A549 (cell line): ENCODE measurements around the gene PCBP4. TPM values are rescaled to one million over a fixed set of nuclear protein-coding genes. Genes with fewer than 3 reads are reported as not detected.

Experiments
- ATAC-seq, 2 experiments: fragments of 200-7000 bp in 1 of 2; fragments of >200 bp in 1 of 2; cut with Nextera tagmentation in 1 of 2; cut with Tn5 transposase in 1 of 2; 3 replicates each; pipeline versions ENCODE4 v1.8.0 to v1.9.1; 2018 to 2020; ENCODE audit warnings: mild to moderate bottlenecking in 1 of 2, moderate library complexity in 1 of 2
- CTCF ChIA-PET: fragments of 300-600 bp; sonication (Branson Sonifier 250); formaldehyde crosslinking; extraction: SDS; loops from one replicate; lab custom pipeline; 2021; ENCODE audit warnings: antibody characterized with exemption, inconsistent platforms; lab: Yijun Ruan, JAX
- POLR2A ChIA-PET: fragments of 350-600 bp; formaldehyde crosslinking; extraction: SDS; loops from one replicate; lab custom pipeline; 2021; ENCODE audit warnings: antibody characterized with exemption, inconsistent platforms; lab: Yijun Ruan, JAX
- DNase-seq, 2 experiments: peaks; one replicate each; pipeline versions ENCODE4 v3.0.0 to v3.0.0-alpha.2; 2011 to 2016; ENCODE audit warnings: low read depth in 1 of 2, low spot score in 1 of 2
- FAIRE-seq: peaks from 2 replicates; lab custom pipeline; 2011; peaks lifted over from hg19 to GRCh38; lab: Jason Lieb, UNC
- H3K27ac ChIP-seq, 2 experiments: fragments of >200 bp; sonication (Bioruptor Twin); formaldehyde crosslinking; 3 replicates each; pipeline ENCODE4 v1.5.1; 2016 to 2017
- H3K4me1 ChIP-seq: fragments of >200 bp; sonication (Bioruptor Twin); formaldehyde crosslinking; 3 replicates; pipeline ENCODE4 v1.6.1; 2016
- H3K4me2 ChIP-seq: fragments of >200 bp; sonication (Bioruptor Twin); formaldehyde crosslinking; 3 replicates; pipeline ENCODE4 v1.6.1; 2016
- H3K4me3 ChIP-seq: fragments of >200 bp; sonication (Bioruptor Twin); formaldehyde crosslinking; 3 replicates; pipeline ENCODE4 v1.5.1; 2016
- H3K9me3 ChIP-seq: fragments of >200 bp; sonication (Bioruptor Twin); formaldehyde crosslinking; 3 replicates; pipeline ENCODE4 v1.6.1; 2016
- CEBPB ChIP-seq, 2 experiments: fragments of >200 bp in 1 of 2; sonication (Bioruptor Twin) in 1 of 2; formaldehyde crosslinking in 1 of 2; IDR thresholded peaks; 2 replicates each; pipeline ENCODE4 v1.6.1; 2012 to 2016
- CHD2 ChIP-seq: fragments of 150-350 bp; IDR thresholded peaks from 2 replicates; pipeline ENCODE4 v1.6.1; 2014; ENCODE audit warnings: low read length; ENCODE audit not compliant: partially characterized antibody
- CHD4 ChIP-seq: fragments of 200-600 bp; sonication (generic); IDR thresholded peaks from 2 replicates; pipeline ENCODE4 v1.6.1; 2016; ENCODE audit warnings: antibody characterized with exemption, mild to moderate bottlenecking, borderline replicate concordance
- EHMT2 ChIP-seq: fragments of 200-600 bp; sonication (generic); IDR thresholded peaks from 2 replicates; pipeline ENCODE4 v1.6.1; 2016; ENCODE audit warnings: antibody characterized with exemption, low read depth, mild to moderate bottlenecking, moderate library complexity
- GATA3 ChIP-seq: IDR thresholded peaks from 2 replicates; pipeline ENCODE4 v1.6.1; 2012; ENCODE audit warnings: borderline replicate concordance
- HDAC2 ChIP-seq: fragments of 200-600 bp; sonication (generic); IDR thresholded peaks from 2 replicates; pipeline ENCODE4 v1.6.1; 2016
- HEYL ChIP-seq: fragments of 250-450 bp; sonication (Bioruptor Pico); IDR thresholded peaks from 2 replicates; pipeline ENCODE4 v1.8.0; 2021; ENCODE audit warnings: mild to moderate bottlenecking, moderate library complexity
- HOXA7 ChIP-seq: fragments of 250-450 bp; sonication (Bioruptor Pico); IDR thresholded peaks from 2 replicates; pipeline ENCODE4 v1.5.0; 2020; ENCODE audit warnings: mild to moderate bottlenecking, moderate library complexity
- HOXB13 ChIP-seq: fragments of 250-450 bp; sonication (Bioruptor Pico); IDR thresholded peaks from 2 replicates; pipeline ENCODE4 v1.5.0; 2020; ENCODE audit warnings: low read depth, mild to moderate bottlenecking, moderate library complexity
- HOXB5 ChIP-seq: fragments of 250-450 bp; sonication (Bioruptor Pico); IDR thresholded peaks from 2 replicates; pipeline ENCODE4 v1.5.0; 2020; ENCODE audit warnings: mild to moderate bottlenecking, moderate library complexity
- JUN ChIP-seq, 2 experiments: fragments of >200 bp; sonication (Bioruptor Twin); formaldehyde crosslinking; IDR thresholded peaks; 2 replicates in 1 of 2; 3 replicates in 1 of 2; pipeline ENCODE4 v1.6.1; 2016 to 2017
- JUNB ChIP-seq: fragments of >200 bp; sonication (Bioruptor Twin); formaldehyde crosslinking; IDR thresholded peaks from 2 replicates; pipeline ENCODE4 v1.6.1; 2016
- KDM1A ChIP-seq: fragments of 200-600 bp; sonication (generic); IDR thresholded peaks from 2 replicates; pipeline ENCODE4 v1.6.1; 2016; ENCODE audit warnings: low read depth, mild to moderate bottlenecking
- MAFK ChIP-seq: fragments of 450-650 bp; IDR thresholded peaks from 2 replicates; pipeline ENCODE4 v1.6.1; 2014; ENCODE audit not compliant: partially characterized antibody
- MAZ ChIP-seq: fragments of 150-350 bp; IDR thresholded peaks from 2 replicates; pipeline ENCODE4 v1.6.1; 2014; ENCODE audit warnings: antibody characterized with exemption, low read depth, low read length, borderline replicate concordance
- MYC ChIP-seq: IDR thresholded peaks from 2 replicates; pipeline ENCODE4 v1.6.1; 2012; ENCODE audit warnings: mild to moderate bottlenecking, inconsistent platforms, low read length, improper control_type of control experiment, borderline replicate concordance
- PHF8 ChIP-seq: fragments of 200-600 bp; sonication (generic); IDR thresholded peaks from 2 replicates; pipeline ENCODE4 v1.6.1; 2016; ENCODE audit warnings: low read depth, mild to moderate bottlenecking, antibody characterized with exemption, moderate library complexity, borderline replicate concordance
- POLR2AphosphoS2 ChIP-seq: conservative IDR thresholded peaks from 2 replicates; pipeline ENCODE4 v1.6.1; 2012; ENCODE audit warnings: low read length, improper control_type of control experiment, inconsistent platforms
- RARB ChIP-seq: fragments of 250-450 bp; sonication (Bioruptor Pico); IDR thresholded peaks from 2 replicates; pipeline ENCODE4 v1.8.0; 2021; ENCODE audit warnings: mild to moderate bottlenecking, moderate library complexity
- RCOR1 ChIP-seq: fragments of 150-350 bp; IDR thresholded peaks from 2 replicates; pipeline ENCODE4 v1.6.1; 2014; ENCODE audit warnings: antibody characterized with exemption, low read length, low read depth
- RFX5 ChIP-seq: fragments of 450-650 bp; IDR thresholded peaks from 2 replicates; pipeline ENCODE4 v1.7.1; 2014; ENCODE audit warnings: antibody characterized with exemption, mild to moderate bottlenecking, moderate library complexity
- SMC3 ChIP-seq: fragments of >200 bp; sonication (Bioruptor Twin); formaldehyde crosslinking; IDR thresholded peaks from 3 replicates; pipeline ENCODE4 v1.6.1; 2018; ENCODE audit warnings: inconsistent platforms
- SREBF2 ChIP-seq: fragments of 450-650 bp; IDR thresholded peaks from 2 replicates; pipeline ENCODE4 v1.6.1; 2014; ENCODE audit warnings: mild to moderate bottlenecking, moderate library complexity
- WGBS: methylation state at CpG from one replicate; pipeline ENCODE4 v1.1.6; 2017; ENCODE audit errors: missing lambda C conversion rate; 5-methylcytosine and 5-hydroxymethylcytosine counted together
- polyA plus RNA-seq, 4 experiments: library from polyadenylated mRNA; depleted of rRNA in 3 of 4; stranded (reverse); fragments of >200 nt; fragmentation: RNase III in 1 of 4; extraction: RNeasy Plus Mini Kit Qiagen cat#74134 plus additional on column Dnase treatment in 1 of 4; gene quantifications; 2 replicates in 3 of 4; 3 replicates in 1 of 4; pipeline ENCODE4 v1.2.3, GENCODE V29; 2011 to 2017
- TF ChIP-seq, protein P1 (sequence below): fragments of >200 bp; sonication (Bioruptor Twin); formaldehyde crosslinking; IDR thresholded peaks from 3 replicates; pipeline ENCODE4 v1.6.1; 2016
- TF ChIP-seq, protein P2 (sequence below): fragments of >200 bp; sonication (Bioruptor Twin); formaldehyde crosslinking; IDR thresholded peaks from 2 replicates; pipeline ENCODE4 v1.6.1; 2016
- TF ChIP-seq, protein P3 (sequence below): fragments of 250-450 bp; sonication (Bioruptor Pico); IDR thresholded peaks from 2 replicates; pipeline ENCODE4 v1.5.0; 2020; ENCODE audit warnings: low read depth, mild to moderate bottlenecking, moderate library complexity
- TF ChIP-seq, protein P4 (sequence below): fragments of 450-650 bp; IDR thresholded peaks from 2 replicates; pipeline ENCODE4 v1.6.1; 2014; ENCODE audit warnings: antibody characterized with exemption
- TF ChIP-seq, protein P5 (sequence below): IDR thresholded peaks from 2 replicates; pipeline ENCODE4 v1.6.1; 2012; ENCODE audit warnings: low read depth, borderline replicate concordance
- TF ChIP-seq, protein P6 (sequence below): fragments of 150-350 bp; IDR thresholded peaks from 2 replicates; pipeline ENCODE4 v1.6.1; 2014; ENCODE audit warnings: low read depth, mild to moderate bottlenecking, low read length

The PCBP4 gene
- polyA plus RNA-seq, 2 of the 4 experiments (the other 2 are of a cell fraction): 8.6 to 10.9 TPM

DNA sequence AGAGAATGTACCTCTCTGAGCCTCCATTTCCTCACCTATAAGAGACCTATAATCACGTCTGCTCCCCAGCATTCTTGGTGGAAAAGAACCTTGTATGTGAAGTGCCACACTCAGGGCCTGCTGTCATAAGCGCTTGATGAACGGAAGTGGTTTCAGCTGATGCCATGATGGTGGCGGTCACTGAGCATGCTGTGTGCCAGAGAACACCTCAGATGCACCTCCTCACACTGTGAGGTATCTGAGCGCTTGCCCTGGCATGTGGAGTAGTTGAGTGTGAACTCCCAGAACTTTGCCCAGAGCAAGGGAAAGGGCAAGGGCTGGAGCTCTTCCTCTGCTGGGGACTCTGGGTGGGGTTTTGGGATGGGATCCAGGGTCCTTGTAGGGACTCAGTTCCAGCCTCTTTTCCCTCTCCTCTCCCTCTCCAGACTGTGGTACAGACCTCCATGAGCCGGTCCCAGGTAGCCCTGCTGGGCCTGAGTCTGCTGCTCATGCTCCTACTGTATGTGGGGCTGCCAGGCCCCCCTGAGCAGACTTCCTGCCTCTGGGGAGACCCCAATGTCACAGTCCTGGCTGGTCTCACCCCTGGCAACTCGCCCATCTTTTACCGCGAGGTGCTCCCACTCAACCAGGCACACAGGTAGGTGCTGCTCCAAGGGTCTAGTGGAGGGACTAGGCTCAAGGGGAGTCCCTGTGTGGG is 10.3 kb upstream of the PCBP4 start:
- DNase-seq (no peak), ATAC-seq (no peak), FAIRE-seq (no peak)
- WGBS: 97% methylated on average over 7 of the region's 9 CpGs
- no peak overlapping the region for H3K4me2 ChIP-seq
- H3K9me3 ChIP-seq: no peaks in the 10 kb centered on the region
- H3K4me1 ChIP-seq: peaks cover 25% of the 10 kb centered on the region
- POLR2A ChIA-PET: no interaction called here
- no peak overlapping the region for H3K27ac ChIP-seq
- no peak for TF ChIP-seq KDM1A
- TF ChIP-seq MAZ: no peak
- no peak for TF ChIP-seq POLR2AphosphoS2
- TF ChIP-seq, protein P1, sequence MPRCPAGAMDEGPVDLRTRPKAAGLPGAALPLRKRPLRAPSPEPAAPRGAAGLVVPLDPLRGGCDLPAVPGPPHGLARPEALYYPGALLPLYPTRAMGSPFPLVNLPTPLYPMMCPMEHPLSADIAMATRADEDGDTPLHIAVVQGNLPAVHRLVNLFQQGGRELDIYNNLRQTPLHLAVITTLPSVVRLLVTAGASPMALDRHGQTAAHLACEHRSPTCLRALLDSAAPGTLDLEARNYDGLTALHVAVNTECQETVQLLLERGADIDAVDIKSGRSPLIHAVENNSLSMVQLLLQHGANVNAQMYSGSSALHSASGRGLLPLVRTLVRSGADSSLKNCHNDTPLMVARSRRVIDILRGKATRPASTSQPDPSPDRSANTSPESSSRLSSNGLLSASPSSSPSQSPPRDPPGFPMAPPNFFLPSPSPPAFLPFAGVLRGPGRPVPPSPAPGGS: no peak
- no peak for TF ChIP-seq HEYL (CRISPR knock-in tag)
- TF ChIP-seq RCOR1: no peak
- no peak for TF ChIP-seq JUN (IDR thresholded peaks at IDR 0.05)
- no peak for TF ChIP-seq HDAC2
- TF ChIP-seq SMC3: no peak
- TF ChIP-seq CHD4: no peak
- TF ChIP-seq, protein P2, sequence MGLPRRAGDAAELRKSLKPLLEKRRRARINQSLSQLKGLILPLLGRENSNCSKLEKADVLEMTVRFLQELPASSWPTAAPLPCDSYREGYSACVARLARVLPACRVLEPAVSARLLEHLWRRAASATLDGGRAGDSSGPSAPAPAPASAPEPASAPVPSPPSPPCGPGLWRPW: no peak
- no peak for TF ChIP-seq JUNB
- no peak for TF ChIP-seq HOXB5 (CRISPR knock-in tag)
- no peak for TF ChIP-seq PHF8
- H3K4me3 ChIP-seq: no peak overlapping the region
- CTCF ChIA-PET: interaction anchor here (0.8 to 1.6 kb wide), 3 partner anchors 11 to 255 kb away, joined by 3 to 4 read pairs (median 4); partner anchors contain the start of genes PCBP4 and RRP9

DNA sequence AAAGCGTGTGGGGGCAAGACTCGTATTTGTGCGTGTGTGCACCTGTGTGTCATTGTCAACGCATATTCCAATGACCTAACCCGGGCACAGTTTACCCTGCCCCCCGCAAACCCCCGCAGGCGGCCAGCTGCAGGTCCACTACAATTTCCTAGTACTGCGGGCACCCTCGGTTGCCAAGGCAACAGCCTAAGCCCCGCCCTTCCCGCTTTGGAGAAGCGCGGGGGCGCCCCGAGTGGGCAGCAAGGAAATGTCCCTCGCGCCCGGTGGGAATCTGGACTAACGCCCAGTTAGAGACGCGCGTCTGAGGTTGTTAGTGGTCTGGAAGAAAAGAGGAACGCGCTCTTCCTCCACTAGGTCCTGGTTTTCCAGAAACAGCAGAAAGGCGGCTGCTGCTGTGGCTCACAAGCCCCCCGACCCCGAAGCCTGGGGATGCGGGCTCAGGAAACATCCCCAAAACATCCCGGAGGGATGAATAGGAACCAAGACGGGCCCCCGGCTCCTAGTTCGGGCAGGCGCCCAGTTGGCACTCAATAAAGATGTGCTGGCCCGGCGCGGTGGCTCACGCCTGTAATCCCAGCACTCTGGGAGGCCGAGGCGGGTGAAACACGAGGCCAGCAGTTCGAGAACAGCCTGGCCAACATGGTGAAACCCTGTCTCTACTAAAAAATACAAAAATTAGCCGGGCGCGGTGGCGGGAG is 8.7 kb upstream of the PCBP4 start:
- Histone ChIP-seq H3K4me1 (peaks cover 14% of the 10 kb centered on the region), H3K4me2 (peak overlapping the region; percentile 91), H3K9me3 (no peaks in the 10 kb centered on the region), H3K4me3 (no peak overlapping the region; the same call in 2 of the 3 replicates), H3K27ac (peak overlapping the region in 1 of 2 experiments; percentile 99; a peak in 2 of 6 replicates)
- ChIA-PET POLR2A (no interaction called here), CTCF (interaction anchor here (3.3 to 4.0 kb wide), 2 partner anchors 12 to 32 kb away, joined by 19 to 59 read pairs; partner anchors contain the start of genes PARP3 and RRP9)
- DNase-seq: no peak
- no peak for FAIRE-seq
- TF ChIP-seq MAFK: no peak
- no peak for TF ChIP-seq CHD2
- TF ChIP-seq CEBPB (IDR thresholded peaks at IDR 0.05): no peak
- no peak for TF ChIP-seq HOXA7 (CRISPR knock-in tag)
- no peak for TF ChIP-seq POLR2AphosphoS2
- TF ChIP-seq HOXB13: no peak
- TF ChIP-seq, protein P3, sequence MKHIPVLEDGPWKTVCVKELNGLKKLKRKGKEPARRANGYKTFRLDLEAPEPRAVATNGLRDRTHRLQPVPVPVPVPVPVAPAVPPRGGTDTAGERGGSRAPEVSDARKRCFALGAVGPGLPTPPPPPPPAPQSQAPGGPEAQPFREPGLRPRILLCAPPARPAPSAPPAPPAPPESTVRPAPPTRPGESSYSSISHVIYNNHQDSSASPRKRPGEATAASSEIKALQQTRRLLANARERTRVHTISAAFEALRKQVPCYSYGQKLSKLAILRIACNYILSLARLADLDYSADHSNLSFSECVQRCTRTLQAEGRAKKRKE (CRISPR knock-in tag): no peak
- no peak for TF ChIP-seq SREBF2
- no peak for TF ChIP-seq MYC
- TF ChIP-seq, protein P4, sequence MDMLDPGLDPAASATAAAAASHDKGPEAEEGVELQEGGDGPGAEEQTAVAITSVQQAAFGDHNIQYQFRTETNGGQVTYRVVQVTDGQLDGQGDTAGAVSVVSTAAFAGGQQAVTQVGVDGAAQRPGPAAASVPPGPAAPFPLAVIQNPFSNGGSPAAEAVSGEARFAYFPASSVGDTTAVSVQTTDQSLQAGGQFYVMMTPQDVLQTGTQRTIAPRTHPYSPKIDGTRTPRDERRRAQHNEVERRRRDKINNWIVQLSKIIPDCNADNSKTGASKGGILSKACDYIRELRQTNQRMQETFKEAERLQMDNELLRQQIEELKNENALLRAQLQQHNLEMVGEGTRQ: no peak
- TF ChIP-seq RFX5: no peak
- TF ChIP-seq HDAC2: no peak
- TF ChIP-seq GATA3: no peak
- no peak for TF ChIP-seq CHD4
- TF ChIP-seq, protein P5, sequence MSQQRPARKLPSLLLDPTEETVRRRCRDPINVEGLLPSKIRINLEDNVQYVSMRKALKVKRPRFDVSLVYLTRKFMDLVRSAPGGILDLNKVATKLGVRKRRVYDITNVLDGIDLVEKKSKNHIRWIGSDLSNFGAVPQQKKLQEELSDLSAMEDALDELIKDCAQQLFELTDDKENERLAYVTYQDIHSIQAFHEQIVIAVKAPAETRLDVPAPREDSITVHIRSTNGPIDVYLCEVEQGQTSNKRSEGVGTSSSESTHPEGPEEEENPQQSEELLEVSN: no peak
- TF ChIP-seq RARB (CRISPR knock-in tag): no peak
- TF ChIP-seq EHMT2: no peak
- no peak for TF ChIP-seq JUN (IDR thresholded peaks at IDR 0.05)
- TF ChIP-seq, protein P6, sequence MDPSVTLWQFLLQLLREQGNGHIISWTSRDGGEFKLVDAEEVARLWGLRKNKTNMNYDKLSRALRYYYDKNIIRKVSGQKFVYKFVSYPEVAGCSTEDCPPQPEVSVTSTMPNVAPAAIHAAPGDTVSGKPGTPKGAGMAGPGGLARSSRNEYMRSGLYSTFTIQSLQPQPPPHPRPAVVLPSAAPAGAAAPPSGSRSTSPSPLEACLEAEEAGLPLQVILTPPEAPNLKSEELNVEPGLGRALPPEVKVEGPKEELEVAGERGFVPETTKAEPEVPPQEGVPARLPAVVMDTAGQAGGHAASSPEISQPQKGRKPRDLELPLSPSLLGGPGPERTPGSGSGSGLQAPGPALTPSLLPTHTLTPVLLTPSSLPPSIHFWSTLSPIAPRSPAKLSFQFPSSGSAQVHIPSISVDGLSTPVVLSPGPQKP: no peak
- WGBS: 79% methylated on average over 44 of the region's 46 CpGs
- ATAC-seq: no peak
